HG03097 (cell line): ENCODE data around the gene HS6ST1.

Experiments
- ATAC-seq: cut with Tn5 transposase; IDR thresholded peaks from one replicate; pipeline ENCODE4 v1.9.1; 2021; ENCODE audit not compliant: unreplicated experiment, low FRiP score

The HS6ST1 gene, protein sequence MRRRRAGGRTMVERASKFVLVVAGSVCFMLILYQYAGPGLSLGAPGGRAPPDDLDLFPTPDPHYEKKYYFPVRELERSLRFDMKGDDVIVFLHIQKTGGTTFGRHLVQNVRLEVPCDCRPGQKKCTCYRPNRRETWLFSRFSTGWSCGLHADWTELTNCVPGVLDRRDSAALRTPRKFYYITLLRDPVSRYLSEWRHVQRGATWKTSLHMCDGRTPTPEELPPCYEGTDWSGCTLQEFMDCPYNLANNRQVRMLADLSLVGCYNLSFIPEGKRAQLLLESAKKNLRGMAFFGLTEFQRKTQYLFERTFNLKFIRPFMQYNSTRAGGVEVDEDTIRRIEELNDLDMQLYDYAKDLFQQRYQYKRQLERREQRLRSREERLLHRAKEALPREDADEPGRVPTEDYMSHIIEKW

DNA sequence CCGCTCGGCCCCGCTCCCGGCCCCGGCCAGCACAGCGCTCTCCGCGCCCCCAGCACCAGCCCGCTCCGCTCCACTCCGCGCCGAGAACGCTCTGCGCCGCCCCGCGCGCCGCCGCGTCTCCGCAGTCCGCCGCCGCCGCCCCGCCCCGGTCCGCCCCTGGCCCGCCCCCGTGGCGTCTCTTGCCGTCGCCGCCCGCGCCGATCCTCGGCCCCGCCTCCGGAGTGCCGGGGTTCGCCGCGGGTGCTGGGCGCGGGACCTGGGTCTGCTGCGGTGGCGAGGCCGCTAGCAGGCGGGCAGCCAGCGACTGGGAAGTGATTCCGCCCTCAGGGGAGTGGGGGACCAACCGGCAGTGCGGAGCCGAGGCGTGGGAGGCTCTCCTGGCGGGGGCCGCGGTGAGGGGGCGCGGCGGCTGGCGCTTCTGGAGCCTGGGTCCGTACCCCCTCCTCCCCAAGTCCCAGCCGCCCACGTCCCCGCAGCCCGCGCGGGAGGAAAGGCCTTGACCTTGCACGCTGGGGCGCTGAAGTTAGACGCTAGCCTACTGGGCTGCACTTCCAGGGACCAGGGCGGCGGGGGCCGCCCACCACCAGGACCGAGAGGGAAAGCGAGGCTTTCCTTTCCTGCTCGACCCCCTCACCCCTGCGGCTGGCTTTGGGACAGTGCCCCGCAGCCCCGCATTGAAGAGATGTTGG, at the start of gene HS6ST1:
TSS of gene HS6ST1 (minus strand) at position 93 of the 689 bp plus-strand sequence. CDS start 305 bp downstream, outside the sequence.
- peak; percentile 60 for ATAC-seq

DNA sequence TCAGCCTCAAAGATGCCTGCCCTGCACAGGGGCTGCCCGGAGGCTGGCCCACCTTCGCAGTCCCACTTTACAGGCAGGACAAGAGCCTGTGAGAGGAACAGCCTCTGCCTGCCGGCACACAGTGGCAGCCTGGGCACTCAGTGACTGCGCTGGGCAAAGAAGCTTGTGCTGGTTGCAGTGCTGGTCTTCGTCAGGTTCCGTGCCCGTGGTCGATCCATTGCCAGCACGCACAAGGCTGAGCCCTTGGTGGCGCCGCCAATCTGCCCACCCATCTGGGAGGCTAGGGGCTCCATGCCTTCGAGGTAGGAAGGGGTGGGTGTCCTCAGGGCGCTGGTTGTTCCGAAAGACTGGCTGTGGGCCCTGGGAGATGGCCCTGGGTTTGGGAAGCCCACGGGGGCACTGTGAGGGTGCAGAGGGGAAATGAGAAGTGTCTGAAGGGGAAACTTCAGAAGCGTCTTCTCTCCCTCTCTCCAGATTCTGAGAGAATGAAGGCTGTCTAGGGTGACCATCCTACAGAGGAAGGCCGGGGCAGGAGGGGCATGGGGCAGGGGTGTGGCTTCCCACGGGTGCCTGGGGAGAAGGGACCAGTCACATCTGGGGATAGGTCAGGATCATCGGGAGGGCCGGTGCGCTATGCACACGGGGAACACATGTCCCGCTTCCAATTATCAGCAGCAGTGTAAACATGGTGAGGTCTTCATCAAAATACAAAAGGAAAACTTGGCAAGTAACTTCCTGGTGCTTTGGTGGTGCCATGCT, 49.1 kb upstream of the HS6ST1 start:
- no peak for ATAC-seq

DNA sequence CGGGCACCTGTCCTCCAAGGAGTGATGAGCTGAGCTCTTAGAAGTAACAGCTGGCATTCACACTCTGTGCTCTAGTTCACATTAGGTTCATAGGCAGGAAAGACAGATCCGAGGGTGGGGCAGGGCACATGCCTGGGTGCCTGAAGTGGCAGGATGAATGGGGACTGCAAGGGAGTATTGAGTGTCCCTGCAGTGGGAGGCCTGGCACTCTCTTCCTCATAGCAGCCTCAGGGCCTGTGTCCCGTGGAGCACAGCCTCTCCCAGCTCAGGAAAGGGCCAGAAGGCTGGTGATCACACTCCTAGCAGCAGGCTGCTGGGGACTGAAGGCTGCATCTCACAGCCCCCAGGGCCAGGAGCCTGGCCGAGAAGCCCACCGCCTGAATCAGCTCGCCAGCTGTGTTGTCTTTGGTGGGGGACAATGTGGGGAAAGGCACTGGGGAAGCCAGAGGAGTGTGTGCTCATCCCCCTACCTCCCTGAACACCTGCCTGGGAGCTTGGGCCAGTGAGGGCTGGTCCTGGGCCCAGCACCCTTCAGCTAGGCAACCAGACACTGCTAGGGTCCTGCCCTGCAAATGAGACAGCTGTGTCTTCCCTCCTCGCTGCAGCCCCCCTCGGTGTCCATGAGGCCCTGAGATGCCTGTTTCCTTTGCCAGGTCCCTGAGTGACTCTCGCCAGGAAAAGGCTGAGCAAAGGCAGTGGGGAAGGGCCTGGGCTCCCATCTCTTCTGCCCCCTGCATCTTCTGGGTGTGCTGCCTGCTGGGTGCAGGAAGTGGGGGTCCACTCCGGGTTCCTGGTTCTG, 48.2 kb upstream of the HS6ST1 start:
- ATAC-seq: no peak

DNA sequence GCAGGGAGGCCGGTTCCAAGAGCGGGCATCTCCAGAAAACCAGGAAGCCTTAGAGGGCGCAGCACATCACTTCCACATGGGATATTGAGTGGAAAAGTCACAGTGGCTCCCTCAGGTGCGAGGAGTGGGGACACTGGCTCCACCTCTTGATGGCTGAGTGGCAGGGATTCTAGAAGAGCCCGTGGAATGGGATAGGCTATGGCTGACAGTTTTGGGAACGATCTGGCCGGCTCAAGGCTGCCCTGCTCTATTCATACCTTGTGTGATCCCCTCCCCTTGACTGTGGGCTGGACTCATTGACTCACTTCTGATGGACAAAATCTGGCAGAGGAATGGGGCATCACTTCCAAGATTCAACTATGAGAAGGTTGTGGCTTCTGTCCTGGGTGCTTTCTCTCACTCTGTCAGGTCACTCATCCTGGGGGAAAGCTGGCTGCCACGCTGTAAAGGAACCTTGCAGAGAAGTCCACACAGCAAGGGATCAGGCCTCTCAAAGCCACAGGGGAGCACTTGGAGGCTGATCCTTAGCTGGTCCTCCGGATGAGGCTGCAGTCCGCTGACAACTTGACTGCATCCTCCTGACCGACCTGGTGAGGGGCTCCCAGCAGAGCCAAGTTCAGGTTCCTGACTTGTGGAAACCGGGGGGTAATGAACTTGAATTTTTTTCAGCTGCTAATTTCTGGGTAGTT, 46.7 kb upstream of the HS6ST1 start:
- ATAC-seq: no peak

DNA sequence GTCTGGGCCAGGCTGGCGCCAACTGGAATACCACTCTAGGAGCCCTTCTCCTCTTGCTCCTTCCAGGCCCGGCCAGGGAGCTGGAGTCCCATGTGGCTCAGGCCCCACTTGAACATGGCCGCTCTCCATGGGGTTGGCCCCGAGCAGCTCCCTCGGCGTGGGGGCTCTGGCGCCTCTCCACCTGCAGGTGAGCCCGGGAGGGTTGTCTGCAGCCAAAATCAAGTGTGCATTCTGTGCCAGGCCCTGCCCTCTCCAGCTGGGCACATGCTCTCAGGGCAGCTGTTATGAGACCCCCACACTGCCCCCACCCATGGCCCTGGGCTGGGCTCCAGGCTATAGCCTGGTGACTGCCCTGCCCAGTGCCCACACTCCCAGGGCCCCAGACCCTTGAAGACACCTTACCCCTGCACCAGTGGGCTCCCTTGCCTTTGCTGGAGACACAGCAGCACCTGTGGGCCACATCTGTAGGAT, 45.8 kb upstream of the HS6ST1 start:
- no peak for ATAC-seq

DNA sequence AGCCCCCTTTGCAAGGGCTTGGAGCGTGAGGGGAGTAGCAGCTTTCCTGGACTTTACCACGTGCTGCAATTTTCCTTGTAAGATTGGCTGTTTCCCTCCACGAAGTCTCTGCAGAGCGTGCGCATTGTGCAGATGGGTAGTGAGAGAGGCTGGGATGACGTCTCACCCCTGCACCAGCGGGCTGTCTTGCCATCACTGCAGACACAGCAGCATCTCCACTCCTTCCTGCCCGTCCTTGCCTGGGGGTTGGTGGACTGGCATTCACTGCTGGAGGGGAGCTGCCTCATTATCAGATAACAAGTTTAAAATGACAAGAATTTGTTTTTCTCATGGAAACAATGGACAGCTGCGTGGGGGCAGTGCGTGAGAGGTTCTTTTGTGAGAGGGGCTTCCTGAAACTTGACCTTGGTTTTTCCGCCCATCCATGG, 45.3 kb upstream of the HS6ST1 start:
- no peak for ATAC-seq

DNA sequence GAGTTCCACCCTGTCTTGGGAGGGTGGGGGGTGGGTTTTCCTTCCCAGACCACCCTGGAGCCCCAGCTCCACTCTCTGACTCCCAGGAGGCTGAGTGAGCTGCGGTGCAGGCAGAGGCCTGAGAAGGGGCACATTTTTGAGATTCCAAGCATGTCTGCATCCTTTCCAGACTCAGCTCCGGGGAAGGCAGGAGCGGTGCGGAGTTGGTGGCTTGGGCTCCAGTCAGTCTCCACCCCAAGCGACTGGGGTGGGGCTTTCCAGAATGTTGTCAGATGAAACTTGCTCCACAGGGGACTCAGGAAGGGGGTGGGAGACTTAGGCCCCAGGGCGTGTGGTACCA, 44.2 kb upstream of the HS6ST1 start:
- no peak for ATAC-seq

DNA sequence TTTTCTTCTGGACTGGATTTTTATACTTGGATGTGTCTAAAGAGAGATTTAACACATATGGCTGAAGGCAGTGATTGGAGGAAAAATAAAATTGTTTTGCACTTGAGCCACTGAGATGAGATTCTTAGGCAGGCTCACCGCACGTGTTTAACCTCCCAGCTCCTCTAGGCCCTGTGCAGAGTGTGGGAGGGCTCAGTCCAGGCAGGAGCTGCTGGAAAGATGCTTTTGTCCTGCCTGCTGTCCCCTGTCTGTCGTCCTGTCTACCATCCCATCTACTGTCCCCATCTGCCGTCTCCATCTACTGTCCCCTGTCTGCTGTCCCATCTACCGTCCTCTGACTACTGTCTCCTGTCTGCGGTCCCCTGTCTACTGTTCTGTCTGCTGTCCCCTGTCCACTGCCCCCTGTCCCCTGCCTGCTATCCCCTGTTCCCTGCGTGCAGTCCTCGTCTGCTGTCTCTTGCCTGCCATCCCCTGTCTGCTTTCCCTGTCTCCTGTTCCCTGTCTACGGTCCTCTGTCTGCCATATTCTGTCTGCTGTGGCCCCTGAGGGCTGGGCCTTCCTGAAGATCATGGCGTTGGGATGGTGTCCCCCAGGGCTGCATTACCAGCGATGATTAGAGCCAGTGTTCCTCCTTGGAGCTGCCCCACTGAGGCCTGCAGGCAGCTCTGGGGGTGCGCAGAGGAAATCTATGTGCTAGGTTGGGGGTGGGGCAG, 43.7 kb upstream of the HS6ST1 start:
- no peak for ATAC-seq

DNA sequence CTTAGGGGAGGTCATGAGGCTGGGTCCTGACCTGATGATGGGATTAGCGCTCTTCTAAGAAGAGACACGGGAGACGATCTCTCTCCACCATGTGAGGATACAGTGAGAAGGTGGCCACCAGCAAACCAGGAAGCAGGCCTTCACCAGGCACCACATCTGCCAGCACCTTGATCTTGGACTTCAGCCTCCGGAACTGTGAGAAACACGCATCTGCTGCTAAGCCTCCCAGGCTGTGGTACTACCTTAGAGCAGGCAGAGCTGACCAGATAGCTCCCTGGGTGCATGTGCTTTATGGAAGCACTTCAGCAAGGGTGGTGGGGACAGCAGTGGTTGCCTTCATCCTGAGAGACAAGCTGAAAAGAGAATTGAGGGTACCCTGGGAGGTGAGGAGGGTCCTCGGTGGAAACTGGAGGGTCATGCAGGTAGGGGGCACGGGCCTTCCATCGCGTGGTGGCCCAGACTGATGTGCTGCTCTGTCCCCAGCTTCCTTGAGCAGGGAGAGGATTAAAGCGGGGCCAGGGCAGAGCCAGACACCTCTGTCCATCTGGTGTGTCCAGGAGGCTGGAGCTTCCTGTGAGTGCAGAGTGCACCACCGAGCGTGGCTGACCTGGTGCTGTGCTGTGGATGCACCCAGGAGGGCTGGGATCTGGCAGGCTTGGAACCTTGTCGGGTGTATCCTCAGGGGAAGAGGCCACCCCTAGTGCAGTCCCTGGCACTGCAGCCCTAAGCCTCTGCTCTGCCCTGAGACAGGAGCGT, 42.9 kb upstream of the HS6ST1 start:
- no peak for ATAC-seq

DNA sequence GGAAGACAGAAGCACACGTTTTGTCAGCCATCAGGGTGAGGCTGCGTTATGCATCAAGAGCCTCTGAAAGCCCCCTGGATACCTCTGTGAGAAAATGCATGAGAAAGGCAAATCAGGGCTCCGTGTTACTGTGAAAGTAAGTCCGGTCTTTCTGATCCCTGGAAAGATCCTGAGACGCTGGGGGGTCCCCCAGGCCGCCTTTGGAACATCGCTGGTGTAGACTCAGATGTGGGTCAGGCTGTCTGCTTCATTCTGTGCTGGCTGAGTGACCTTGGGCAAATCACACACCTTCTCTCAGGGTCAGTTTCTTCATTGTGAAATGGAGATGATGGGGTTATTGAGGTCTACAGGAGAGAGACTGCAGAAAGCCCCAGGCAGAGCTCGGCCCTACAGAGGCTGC, 42.0 kb upstream of the HS6ST1 start:
- ATAC-seq: no peak

DNA sequence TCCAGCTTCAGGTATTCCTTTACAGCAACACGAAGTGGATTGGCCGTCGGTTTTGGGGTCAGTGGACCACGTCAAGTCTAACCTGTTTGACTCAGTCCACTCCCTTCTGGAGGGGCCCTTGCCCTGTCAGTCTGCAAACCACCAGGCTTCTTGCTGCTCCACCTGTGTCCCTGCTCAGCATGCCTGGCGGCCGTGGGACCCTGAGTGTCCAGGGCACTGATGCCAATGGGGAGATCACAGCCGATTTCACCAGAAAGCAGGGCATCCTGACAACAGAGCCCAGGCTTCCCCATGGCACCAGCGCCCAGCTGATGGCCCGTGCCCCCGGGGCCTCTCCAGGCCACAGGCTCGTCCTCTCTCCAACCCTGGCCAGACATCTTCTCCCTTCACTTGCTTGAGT, 41.2 kb upstream of the HS6ST1 start:
- ATAC-seq: no peak

DNA sequence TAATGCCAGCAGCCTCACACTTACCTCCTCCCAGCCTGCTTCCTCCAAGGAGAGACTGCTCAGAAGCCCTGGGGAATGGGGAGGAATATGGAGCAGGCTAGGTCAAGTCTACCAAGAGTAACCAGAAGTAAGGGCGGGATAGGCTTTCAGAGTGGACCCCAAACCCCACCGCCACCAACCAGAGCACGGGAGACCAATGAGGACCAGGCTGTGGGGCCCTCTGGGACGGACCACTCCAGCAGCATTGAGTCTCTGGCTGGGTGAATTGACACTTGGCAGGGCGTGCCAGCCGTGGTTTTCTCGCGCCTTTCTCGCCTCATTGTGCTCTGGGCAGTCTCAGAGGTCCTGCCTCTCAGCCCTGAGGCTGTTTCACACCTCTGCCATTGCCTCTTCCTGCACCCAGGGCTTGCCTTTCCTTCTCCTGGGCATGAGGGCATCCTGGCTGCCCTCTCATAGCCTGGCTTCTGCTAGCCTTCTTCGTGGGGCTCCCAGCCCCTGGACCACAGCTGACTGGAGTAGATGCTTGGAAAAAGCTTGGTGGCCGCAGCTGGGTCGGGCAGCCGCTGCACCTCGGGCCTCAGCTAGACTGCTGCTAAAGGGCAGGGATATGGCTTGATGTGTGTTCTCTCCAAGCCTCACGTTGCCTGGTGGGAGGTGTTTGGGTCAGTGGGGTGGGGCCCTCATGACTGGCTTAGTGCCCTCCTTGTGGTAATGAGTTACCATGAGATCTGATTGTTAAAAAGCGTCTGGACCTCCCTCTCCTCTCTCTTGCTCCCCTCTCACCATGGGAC, 40.5 kb upstream of the HS6ST1 start:
- no peak for ATAC-seq

DNA sequence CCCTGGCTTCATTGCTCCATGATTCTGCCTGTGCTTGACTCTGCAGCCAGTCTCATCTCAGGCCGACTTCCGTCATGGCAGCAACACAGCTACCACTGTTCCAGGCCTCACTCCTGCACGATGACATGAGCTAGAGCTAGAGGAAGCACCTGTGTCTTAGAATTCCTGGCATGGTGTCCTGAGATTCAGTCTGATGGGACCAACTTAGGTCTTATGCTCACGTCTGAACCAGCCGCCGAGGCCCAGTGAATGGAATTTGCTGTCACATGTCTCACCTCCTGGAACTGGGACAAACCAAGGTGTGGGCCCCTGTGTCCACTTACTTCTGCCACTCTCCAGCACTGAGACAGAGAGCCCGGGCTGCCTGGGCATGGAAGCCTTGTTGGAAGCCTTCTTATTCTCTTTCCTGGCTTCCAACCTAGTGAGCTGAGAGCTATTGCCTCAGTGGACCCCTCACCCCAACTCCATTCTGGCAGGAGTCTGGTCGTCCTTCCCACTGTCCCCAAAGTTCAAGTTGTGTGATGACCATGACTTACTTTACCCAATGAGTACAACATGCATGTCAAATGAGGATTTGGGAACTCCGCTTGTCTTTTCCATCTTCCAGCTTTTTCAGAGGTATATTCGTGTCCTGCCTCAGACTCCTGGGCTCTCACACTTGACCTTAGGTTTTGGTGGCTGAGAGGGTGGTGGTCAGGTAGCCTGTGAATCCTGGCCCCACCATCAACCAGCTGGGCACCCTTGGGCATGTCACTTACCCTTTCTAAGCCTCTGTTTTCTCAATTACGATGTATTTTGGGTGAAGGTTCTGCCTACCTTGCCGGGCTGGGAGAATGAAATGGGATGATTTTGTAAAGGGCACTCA, 39.1 kb upstream of the HS6ST1 start:
- ATAC-seq: no peak

DNA sequence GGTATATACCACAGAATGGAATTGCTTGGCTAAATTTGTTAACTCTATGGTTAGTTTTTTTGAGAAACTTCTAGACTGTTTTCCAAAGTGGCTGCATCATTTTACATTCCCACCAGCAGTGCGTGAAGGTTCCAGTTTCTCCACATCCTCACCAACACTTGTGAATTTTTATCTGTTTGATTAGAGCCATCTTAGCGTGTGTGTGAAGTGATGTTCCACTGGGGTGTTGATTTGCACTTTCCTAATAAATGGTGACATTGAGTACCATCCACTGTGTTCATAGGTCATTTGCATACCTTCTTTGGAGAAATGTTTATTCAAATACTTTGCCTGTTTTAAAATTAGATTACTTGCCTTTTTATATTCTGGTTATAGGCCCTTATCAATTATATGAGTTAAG, 37.5 kb upstream of the HS6ST1 start:
- no peak for ATAC-seq

DNA sequence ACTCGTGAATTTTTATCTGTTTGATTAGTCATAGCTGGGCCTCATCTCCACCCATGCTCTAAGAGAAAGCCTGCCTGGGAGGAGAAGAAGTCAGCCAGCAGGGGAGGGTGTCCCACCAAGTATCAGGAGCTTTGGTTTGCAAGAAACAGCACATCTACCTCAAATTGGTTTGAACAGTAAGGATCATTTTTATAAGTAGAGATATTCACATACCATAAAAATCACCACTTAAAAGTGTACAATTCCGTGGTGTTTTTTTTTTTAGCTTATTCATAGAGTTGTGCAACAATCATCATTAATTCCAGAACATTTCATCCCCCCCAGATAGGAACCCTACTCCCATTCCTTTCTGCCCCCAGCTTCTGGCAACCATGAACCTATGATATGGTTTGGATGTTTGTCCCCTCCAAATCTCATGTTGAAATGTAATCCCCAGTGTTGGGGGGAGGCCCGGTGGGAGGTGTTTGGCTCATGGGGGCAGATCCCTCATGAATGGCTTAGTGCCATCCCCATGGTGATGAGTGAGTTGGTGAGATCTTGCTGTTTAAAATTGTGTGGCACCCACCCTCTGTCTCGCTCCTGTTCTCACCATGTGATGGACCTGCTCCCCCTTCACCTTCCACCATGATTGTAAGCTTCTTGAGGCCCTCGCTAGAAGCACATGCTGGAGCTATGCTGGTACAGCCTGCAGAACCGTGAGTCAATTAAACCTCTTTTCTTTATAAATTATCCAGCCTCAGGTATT, 36.2 kb upstream of the HS6ST1 start:
- no peak for ATAC-seq

DNA sequence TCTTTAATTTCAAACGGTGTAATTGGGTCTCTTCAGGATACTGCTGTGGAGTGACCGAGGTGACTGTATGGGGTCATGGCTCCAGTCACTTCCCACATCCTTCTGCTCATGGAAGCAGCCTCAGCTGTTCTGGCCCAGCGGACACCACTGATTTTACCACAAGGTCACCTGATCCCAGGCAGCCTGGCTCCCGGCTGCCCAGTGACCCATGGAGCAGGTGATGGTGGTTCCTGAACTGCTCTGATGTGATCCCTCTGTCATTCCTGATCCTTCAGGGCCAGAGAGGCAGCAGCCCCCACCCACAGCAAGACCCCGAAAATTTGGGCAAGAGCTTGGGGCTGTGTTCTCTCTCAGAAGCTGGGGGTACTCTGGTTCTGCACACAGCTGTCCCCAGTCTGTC, 35.5 kb upstream of the HS6ST1 start:
- no peak for ATAC-seq
